Measurements from ENCODE around the gene TMEM9B. TPM values are rescaled to one million over a fixed set of nuclear protein-coding genes. Genes with fewer than 3 reads are reported as not detected.
A peak's percentile ranks its signal among the peaks of the same experiment; 100 is the strongest.

Gene TMEM9B
- total RNA-seq, 3 donors from 2014 or later, result 37.1 to 68.8 (median 47.5) TPM

GRCh38 chr11:9001736-9002135, 37.5 kb upstream of the TMEM9B start:
- H3K27me3 ChIP-seq, result peaks cover 0 to 13% of the 10 kb centered on the region in 2 donors
- TF ChIP-seq CTCF (IDR thresholded peaks at IDR 0.05), result no peak
- no peak for TF ChIP-seq POLR2A (IDR thresholded peaks at IDR 0.05)
- no peak for TF ChIP-seq POLR2AphosphoS5 (IDR thresholded peaks at IDR 0.05)
- intact Hi-C loops (cut with DNase I; ENCODE audit: low total_unique reads), result loop anchor here (10.0 kb wide), 1 partner anchor 1247 kb away; no protein-coding TSS in a partner anchor

GRCh38 chr11:8998017-8998416, 33.8 kb upstream of the TMEM9B start:
- no peaks in the 10 kb centered on the region for H3K9me3 ChIP-seq
- no peaks in the 10 kb centered on the region for H3K4me1 ChIP-seq
- intact Hi-C loops (cut with DNase I; ENCODE audit: low total_unique reads), result no loop called here
- no peak for DNase-seq (ENCODE audit: low spot score in 2 of 2)
- H3K27ac ChIP-seq, result peak overlapping the region in 1 of 2 donors; percentile 3
- TF ChIP-seq CTCF (IDR thresholded peaks at IDR 0.05), result no peak
- TF ChIP-seq POLR2AphosphoS5 (IDR thresholded peaks at IDR 0.05), result no peak
- TF ChIP-seq POLR2A (IDR thresholded peaks at IDR 0.05), result no peak
- H3K4me3 ChIP-seq, result no peak overlapping the region
- no peaks in the 10 kb centered on the region for H3K36me3 ChIP-seq
- peaks cover 0 to 13% of the 10 kb centered on the region in 2 donors for H3K27me3 ChIP-seq

More at GRCh38 chr11:9001736-9002135, 37.5 kb upstream of the TMEM9B start:
- Histone ChIP-seq H3K4me1 (no peaks in the 10 kb centered on the region), H3K27ac (no peak overlapping the region), H3K9me3 (no peaks in the 10 kb centered on the region), H3K4me3 (no peak overlapping the region), H3K36me3 (no peaks in the 10 kb centered on the region)
- no peak for DNase-seq (ENCODE audit: low spot score in 2 of 2)

- Histone ChIP-seq H3K27ac (no peak overlapping the region), H3K4me1 (no peaks in the 10 kb centered on the region), H3K36me3 (no peaks in the 10 kb centered on the region), H3K9me3 (no peaks in the 10 kb centered on the region), H3K27me3 (peaks cover 0 to 13% of the 10 kb centered on the region in 2 donors), H3K4me3 (no peak overlapping the region)
- no peak for DNase-seq (ENCODE audit: low spot score in 2 of 2)
- TF ChIP-seq POLR2A (IDR thresholded peaks at IDR 0.05), result no peak
- no peak for TF ChIP-seq CTCF (IDR thresholded peaks at IDR 0.05)
- no peak for TF ChIP-seq POLR2AphosphoS5 (IDR thresholded peaks at IDR 0.05)
- intact Hi-C loops (cut with DNase I; ENCODE audit: low total_unique reads), result no loop called here
Observed at GRCh38 chr11:8997451-8997850, 33.2 kb upstream of the TMEM9B start.

GRCh38 chr11:8989453-8989852, 25.2 kb upstream of the TMEM9B start:
- intact Hi-C loops (cut with DNase I; ENCODE audit: low total_unique reads), result no loop called here
- TF ChIP-seq CTCF (IDR thresholded peaks at IDR 0.05), result no peak
- H3K4me1 ChIP-seq, result no peaks in the 10 kb centered on the region
- H3K36me3 ChIP-seq, result no peaks in the 10 kb centered on the region
- no peak for DNase-seq (ENCODE audit: low spot score in 2 of 2)
- H3K27me3 ChIP-seq, result no peaks in the 10 kb centered on the region
- no peaks in the 10 kb centered on the region for H3K9me3 ChIP-seq
- no peak overlapping the region for H3K4me3 ChIP-seq
- H3K27ac ChIP-seq, result no peak overlapping the region

GRCh38 chr11:8988329-8989234, 24.3 kb upstream of the TMEM9B start:
- H3K36me3 ChIP-seq, result no peaks in the 10 kb centered on the region
- H3K4me1 ChIP-seq, result no peaks in the 10 kb centered on the region
- no peak for TF ChIP-seq POLR2AphosphoS5 (IDR thresholded peaks at IDR 0.05)
- no peak for TF ChIP-seq CTCF (IDR thresholded peaks at IDR 0.05)
- no peak for TF ChIP-seq POLR2A (IDR thresholded peaks at IDR 0.05)
- H3K4me3 ChIP-seq, result no peak overlapping the region
- no peaks in the 10 kb centered on the region for H3K9me3 ChIP-seq
- intact Hi-C loops (cut with DNase I; ENCODE audit: low total_unique reads), result no loop called here
- H3K27ac ChIP-seq, result no peak overlapping the region
- no peaks in the 10 kb centered on the region for H3K27me3 ChIP-seq
- no peak for DNase-seq (ENCODE audit: low spot score in 2 of 2)
